ENCODE data around the gene LARP7.
"Not testable (repeated sequence)": the region's sequence is repeated elsewhere in the genome, so short reads cannot be mapped to it uniquely, and the experiment has no call there.

Gene LARP7

GRCh38 chr4:112604589-112604988, 32.4 kb upstream of the LARP7 start:
- in situ Hi-C loops (cut with MboI; ENCODE audit: low sequenced_read_pairs, unreplicated experiment), result loop anchor here (25.0 kb wide), 2 partner anchors 267 to 517 kb away; no protein-coding TSS in a partner anchor
- peak; percentile 54 for DNase-seq (ENCODE audit: low spot score)
- TF ChIP-seq CTCF (IDR thresholded peaks at IDR 0.05; ENCODE audit: borderline replicate concordance, control extremely low read depth, extremely low read depth, insufficient read depth, missing control alignments), result peak; percentile 44

GRCh38 chr4:112612814-112613213, 24.1 kb upstream of the LARP7 start:
- DNase-seq (ENCODE audit: low spot score), result not testable (repeated sequence)
- in situ Hi-C loops (cut with MboI; ENCODE audit: low sequenced_read_pairs, unreplicated experiment), result loop anchor here (25.0 kb wide), 2 partner anchors 276 to 526 kb away; no protein-coding TSS in a partner anchor

GRCh38 chr4:112616984-112617383, 20.0 kb upstream of the LARP7 start:
- in situ Hi-C loops (cut with MboI; ENCODE audit: low sequenced_read_pairs, unreplicated experiment), result loop anchor here (25.0 kb wide), 2 partner anchors 280 to 530 kb away; no protein-coding TSS in a partner anchor
- no peak for DNase-seq (ENCODE audit: low spot score)

GRCh38 chr4:112626228-112626627, 10.7 kb upstream of the LARP7 start:
- in situ Hi-C loops (cut with MboI; ENCODE audit: low sequenced_read_pairs, unreplicated experiment), result loop anchor here (25.0 kb wide), 1 partner anchor 311 kb away; no protein-coding TSS in a partner anchor
- no peak for DNase-seq (ENCODE audit: low spot score)
- no peak for TF ChIP-seq CTCF (IDR thresholded peaks at IDR 0.05; ENCODE audit: borderline replicate concordance, control extremely low read depth, extremely low read depth, insufficient read depth, missing control alignments)

More at GRCh38 chr4:112616984-112617383, 20.0 kb upstream of the LARP7 start:
- TF ChIP-seq CTCF (IDR thresholded peaks at IDR 0.05; ENCODE audit: borderline replicate concordance, control extremely low read depth, extremely low read depth, insufficient read depth, missing control alignments), result no peak

GRCh38 chr4:112633477-112634235, 3.3 kb upstream of the LARP7 start:
- in situ Hi-C loops (cut with MboI; ENCODE audit: low sequenced_read_pairs, unreplicated experiment), result loop anchor here (25.0 kb wide), 1 partner anchor 304 kb away; no protein-coding TSS in a partner anchor
- peak; percentile 29 for TF ChIP-seq CTCF (IDR thresholded peaks at IDR 0.05; ENCODE audit: borderline replicate concordance, control extremely low read depth, extremely low read depth, insufficient read depth, missing control alignments)
- peak; percentile 37 for DNase-seq (ENCODE audit: low spot score)

- DNase-seq (ENCODE audit: low spot score), result no peak
- TF ChIP-seq CTCF (IDR thresholded peaks at IDR 0.05; ENCODE audit: borderline replicate concordance, control extremely low read depth, extremely low read depth, insufficient read depth, missing control alignments), result no peak
- in situ Hi-C loops (cut with MboI; ENCODE audit: low sequenced_read_pairs, unreplicated experiment), result loop anchor here (25.0 kb wide), 1 partner anchor 300 kb away; no protein-coding TSS in a partner anchor
These were observed 566 bp downstream of the LARP7 start for GRCh38 chr4:112637552-112637866.

GRCh38 chr4:112642526-112642925, 5.6 kb downstream of the LARP7 start:
- no peak for TF ChIP-seq CTCF (IDR thresholded peaks at IDR 0.05; ENCODE audit: borderline replicate concordance, control extremely low read depth, extremely low read depth, insufficient read depth, missing control alignments)
- no peak for DNase-seq (ENCODE audit: low spot score)
- in situ Hi-C loops (cut with MboI; ENCODE audit: low sequenced_read_pairs, unreplicated experiment), result loop anchor here (5.0 to 25.0 kb wide), 2 partner anchors 115 to 295 kb away; no protein-coding TSS in a partner anchor

- in situ Hi-C loops (cut with MboI; ENCODE audit: low sequenced_read_pairs, unreplicated experiment), result loop anchor here (5.0 to 25.0 kb wide), 2 partner anchors 112 to 292 kb away; no protein-coding TSS in a partner anchor
- not testable (repeated sequence) for DNase-seq (ENCODE audit: low spot score)
These were observed 7.9 kb downstream of the LARP7 start for GRCh38 chr4:112644595-112645535.

Data from GM13976 (cell line).